Neural progenitor cell (in vitro differentiated cells): ENCODE measurements around the gene PEF1. TPM values are rescaled to one million over a fixed set of nuclear protein-coding genes. Genes with fewer than 3 reads are reported as not detected.

Source experiments
- DNase-seq: peaks from one replicate; pipeline ENCODE4 v3.0.0-alpha.2; 2016; ENCODE audit warnings: low spot score
- H2AFZ ChIP-seq: fragments of 200-600 bp; sonication (generic); replicated peaks from 2 replicates; pipeline ENCODE4 v1.6.1; 2016; ENCODE audit warnings: antibody characterized with exemption
- H3F3A ChIP-seq: fragments of 200-600 bp; sonication (generic); 2 replicates; pipeline ENCODE4 v1.6.1; 2016; ENCODE audit warnings: antibody characterized with exemption, low read depth
- H3K27ac ChIP-seq: fragments of 200-600 bp; sonication (generic); 2 replicates; pipeline ENCODE4 v1.5.1; 2016; ENCODE audit warnings: mild to moderate bottlenecking
- H3K27me3 ChIP-seq: fragments of 200-600 bp; sonication (generic); 2 replicates; pipeline ENCODE4 v1.6.1; 2016; ENCODE audit warnings: mild to moderate bottlenecking, moderate library complexity
- H3K36me3 ChIP-seq: fragments of 200-600 bp; sonication (generic); 2 replicates; pipeline ENCODE4 v1.5.1; 2016
- H3K4me1 ChIP-seq: fragments of 200-600 bp; sonication (generic); 2 replicates; pipeline ENCODE4 v1.6.1; 2016; ENCODE audit warnings: mixed run types
- H3K4me2 ChIP-seq: fragments of 200-600 bp; sonication (generic); 2 replicates; pipeline ENCODE4 v1.6.1; 2016
- H3K4me3 ChIP-seq: fragments of 200-600 bp; sonication (generic); 2 replicates; pipeline ENCODE4 v1.5.1; 2016
- H3K79me2 ChIP-seq: fragments of 200-600 bp; sonication (generic); 2 replicates; pipeline ENCODE4 v1.6.1; 2016; ENCODE audit warnings: low read depth
- H3K9ac ChIP-seq: fragments of 200-600 bp; sonication (generic); 2 replicates; pipeline ENCODE4 v1.6.1; 2016
- H3K9me3 ChIP-seq: fragments of 200-600 bp; sonication (generic); 2 replicates; pipeline ENCODE4 v1.5.1; 2016; ENCODE audit warnings: low read depth
- H4K20me1 ChIP-seq: fragments of 200-600 bp; sonication (generic); 2 replicates; pipeline ENCODE4 v1.6.1; 2016; ENCODE audit warnings: low read depth
- H3K27ac Mint-ChIP-seq: 3 replicates; pipeline ENCODE4 v1.8.0; 2021; ENCODE audit warnings: mixed read lengths
- H3K27me3 Mint-ChIP-seq: 2 replicates; pipeline ENCODE4 v1.8.0; 2022; ENCODE audit warnings: low read depth, mild to moderate bottlenecking, inconsistent platforms, moderate library complexity, mixed read lengths; ENCODE audit not compliant: insufficient read depth
- H3K36me3 Mint-ChIP-seq: 3 replicates; pipeline ENCODE4 v1.8.0; 2021; ENCODE audit warnings: mixed read lengths
- H3K4me1 Mint-ChIP-seq: 3 replicates; pipeline ENCODE4 v1.8.0; 2021; ENCODE audit warnings: mixed read lengths
- H3K4me3 Mint-ChIP-seq: 3 replicates; pipeline ENCODE4 v1.8.0; 2021; ENCODE audit warnings: mild to moderate bottlenecking, moderate library complexity, mixed read lengths
- H3K9me3 Mint-ChIP-seq: 3 replicates; pipeline ENCODE4 v1.8.0; 2020; ENCODE audit warnings: mixed read lengths
- CTCF ChIP-seq: fragments of 200-600 bp; sonication (generic); IDR thresholded peaks from 2 replicates; pipeline ENCODE4 v1.5.1; 2017; ENCODE audit warnings: antibody characterized with exemption, mild to moderate bottlenecking
- EZH2 ChIP-seq: fragments of 200-600 bp; sonication (generic); IDR thresholded peaks from 2 replicates; pipeline ENCODE4 v1.6.1; 2017; ENCODE audit warnings: antibody characterized with exemption, mild to moderate bottlenecking, moderate library complexity
- EZH2phosphoT487 ChIP-seq: fragments of 200-600 bp; sonication (generic); IDR thresholded peaks from 2 replicates; pipeline ENCODE4 v1.6.1; 2017; ENCODE audit warnings: antibody characterized with exemption
- total RNA-seq: library from RNA; depleted of rRNA; stranded (reverse); fragments of >200 nt; gene quantifications from 2 replicates; pipeline ENCODE4 v1.2.3, GENCODE V29; 2015; ENCODE audit warnings: low replicate concordance

Gene PEF1
- total RNA-seq, 1 donor from 2014 or later = 30.7 TPM

- no peak overlapping the region for H3K9ac ChIP-seq
- H3K4me1 Mint-ChIP-seq = peaks cover 18% of the 10 kb centered on the region
- H3F3A ChIP-seq = peaks cover 10% of the 10 kb centered on the region
- no peaks in the 10 kb centered on the region for H3K36me3 Mint-ChIP-seq
- no peak overlapping the region for H3K27ac Mint-ChIP-seq
- no peaks in the 10 kb centered on the region for H4K20me1 ChIP-seq
- H3K79me2 ChIP-seq = peaks cover 61% of the 10 kb centered on the region
- DNase-seq = no peak
- H3K9me3 ChIP-seq = no peaks in the 10 kb centered on the region
- H3K4me1 ChIP-seq = peaks cover 4% of the 10 kb centered on the region
- no peaks in the 10 kb centered on the region for H3K9me3 Mint-ChIP-seq
- H3K36me3 ChIP-seq = no peaks in the 10 kb centered on the region
- no peak overlapping the region for H3K4me3 Mint-ChIP-seq
- no peak overlapping the region for H3K4me3 ChIP-seq
- H3K27me3 ChIP-seq = no peaks in the 10 kb centered on the region
- H2AFZ ChIP-seq = no peak overlapping the region
- H3K27me3 Mint-ChIP-seq = no peaks in the 10 kb centered on the region
- H3K4me2 ChIP-seq = no peak overlapping the region
- TF ChIP-seq EZH2 = no peak
- TF ChIP-seq EZH2phosphoT487 = no peak
- no peak for TF ChIP-seq CTCF
- no peak overlapping the region for H3K27ac ChIP-seq
Measured at GRCh38 chr1:31640964-31641363, 3.7 kb downstream of the PEF1 start.

- H4K20me1 ChIP-seq = no peaks in the 10 kb centered on the region
- H3K4me1 ChIP-seq = no peaks in the 10 kb centered on the region
- no peak overlapping the region for H3K4me2 ChIP-seq
- H3K9ac ChIP-seq = no peak overlapping the region
- H3F3A ChIP-seq = peaks cover 4% of the 10 kb centered on the region
- no peak overlapping the region for H3K4me3 ChIP-seq
- H3K36me3 ChIP-seq = no peaks in the 10 kb centered on the region
- no peaks in the 10 kb centered on the region for H3K9me3 ChIP-seq
- DNase-seq = no peak
- no peak overlapping the region for H2AFZ ChIP-seq
- no peak for TF ChIP-seq EZH2phosphoT487
- TF ChIP-seq EZH2 = no peak
- TF ChIP-seq CTCF = no peak
- H3K4me1 Mint-ChIP-seq = peaks cover 10% of the 10 kb centered on the region
- no peak overlapping the region for H3K27ac ChIP-seq
- no peaks in the 10 kb centered on the region for H3K9me3 Mint-ChIP-seq
- H3K36me3 Mint-ChIP-seq = no peaks in the 10 kb centered on the region
- no peak overlapping the region for H3K4me3 Mint-ChIP-seq
- H3K27me3 ChIP-seq = no peaks in the 10 kb centered on the region
- H3K79me2 ChIP-seq = peaks cover 61% of the 10 kb centered on the region
- no peaks in the 10 kb centered on the region for H3K27me3 Mint-ChIP-seq
- H3K27ac Mint-ChIP-seq = no peak overlapping the region
Measured at GRCh38 chr1:31640179-31640578, 4.5 kb downstream of the PEF1 start.

GRCh38 chr1:31639543-31639942 is 5.1 kb downstream of the PEF1 start:
- no peaks in the 10 kb centered on the region for H3K9me3 Mint-ChIP-seq
- H3K27me3 ChIP-seq = no peaks in the 10 kb centered on the region

More at GRCh38 chr1:31639543-31639942, 5.1 kb downstream of the PEF1 start:
- Mint-ChIP-seq H3K36me3 (no peaks in the 10 kb centered on the region), H3K4me1 (peaks cover 7% of the 10 kb centered on the region), H3K27ac (no peak overlapping the region), H3K4me3 (no peak overlapping the region), H3K27me3 (no peaks in the 10 kb centered on the region)
- no peak overlapping the region for H3K4me2 ChIP-seq
- no peak for DNase-seq
- no peaks in the 10 kb centered on the region for H3K4me1 ChIP-seq
- no peaks in the 10 kb centered on the region for H3K9me3 ChIP-seq
- no peaks in the 10 kb centered on the region for H3K36me3 ChIP-seq
- H3F3A ChIP-seq = no peaks in the 10 kb centered on the region
- peaks cover 61% of the 10 kb centered on the region for H3K79me2 ChIP-seq
- H2AFZ ChIP-seq = no peak overlapping the region
- H3K4me3 ChIP-seq = no peak overlapping the region
- H3K9ac ChIP-seq = no peak overlapping the region
- no peak overlapping the region for H3K27ac ChIP-seq
- TF ChIP-seq EZH2 (no peak), EZH2phosphoT487 (no peak), CTCF (no peak)
- H4K20me1 ChIP-seq = no peaks in the 10 kb centered on the region
